GM12878 (cell line): ENCODE measurements around the gene FGD1. TPM values are rescaled to one million over a fixed set of nuclear protein-coding genes. Genes with fewer than 3 reads are reported as not detected.

ENCODE experiments used
- ATF3 ChIP-seq: IDR thresholded peaks from 2 replicates; pipeline ENCODE4 v1.6.1; 2011; ENCODE audit warnings: low read depth, mild to moderate bottlenecking, low read length, moderate library complexity, borderline replicate concordance; ENCODE audit errors: extremely low read depth
- BHLHE40 ChIP-seq, 2 experiments: fragments of 450-650 bp in 1 of 2; IDR thresholded peaks; 2 replicates each; pipeline ENCODE4 v1.6.1; 2011 to 2017; ENCODE audit warnings: low read depth in 2 of 2, borderline replicate concordance in 1 of 2, improper control_type of control experiment in 1 of 2, low read length in 1 of 2, mild to moderate bottlenecking in 1 of 2
- CBX3 ChIP-seq: fragments of 200-600 bp; sonication (generic); IDR thresholded peaks from 2 replicates; pipeline ENCODE4 v1.6.1; 2016; ENCODE audit warnings: low read depth, borderline replicate concordance
- CBX5 ChIP-seq: sonication (generic); IDR thresholded peaks from 2 replicates; pipeline ENCODE4 v1.6.1; 2016; ENCODE audit warnings: low read depth, moderate library complexity, mild to moderate bottlenecking, inconsistent platforms
- ELK1 ChIP-seq: IDR thresholded peaks from 2 replicates; pipeline ENCODE4 v1.6.1; 2012; ENCODE audit warnings: low read depth, low read length, improper control_type of control experiment
- GATAD2B ChIP-seq: fragments of 450-650 bp; conservative IDR thresholded peaks from 2 replicates; pipeline ENCODE4 v1.6.1; 2017; ENCODE audit warnings: low read depth, mild to moderate bottlenecking, moderate library complexity
- IKZF2 ChIP-seq, 2 experiments: fragments of 450-650 bp; IDR thresholded peaks; 2 replicates each; pipeline ENCODE4 v1.6.1; 2017; ENCODE audit warnings: mild to moderate bottlenecking in 2 of 2, moderate library complexity in 2 of 2
- NKRF ChIP-seq: fragments of 450-650 bp; conservative IDR thresholded peaks from 2 replicates; pipeline ENCODE4 v1.6.1; 2017; ENCODE audit warnings: mild to moderate bottlenecking, moderate library complexity
- NR2C1 ChIP-seq: fragments of 450-650 bp; IDR thresholded peaks from 2 replicates; pipeline ENCODE4 v1.6.1; 2017; ENCODE audit warnings: antibody characterized with exemption, mild to moderate bottlenecking, moderate library complexity
- PBX3 ChIP-seq: IDR thresholded peaks from 2 replicates; pipeline ENCODE4 v1.6.1; 2011; ENCODE audit warnings: mild to moderate bottlenecking, low read depth, low read length, moderate library complexity; ENCODE audit not compliant: insufficient replicate concordance
- POLR2AphosphoS5 ChIP-seq: IDR thresholded peaks from 2 replicates; pipeline ENCODE4 v1.6.1; 2011; ENCODE audit warnings: mild to moderate bottlenecking, low read length, inconsistent platforms
- RBBP5 ChIP-seq: fragments of 200-600 bp; sonication (generic); conservative IDR thresholded peaks from 2 replicates; pipeline ENCODE4 v1.6.1; 2016
- RELA ChIP-seq: fragments of 450-650 bp; IDR thresholded peaks from 2 replicates; pipeline ENCODE4 v1.8.0; 2014; ENCODE audit warnings: borderline replicate concordance; ENCODE audit not compliant: partially characterized antibody
- SIN3A ChIP-seq: IDR thresholded peaks from 2 replicates; pipeline ENCODE4 v1.6.1; 2012; ENCODE audit warnings: low read depth, low read length, improper control_type of control experiment
- SMAD5 ChIP-seq: IDR thresholded peaks from 2 replicates; pipeline ENCODE4 v1.6.1; 2016; ENCODE audit warnings: antibody characterized with exemption, low read depth
- SPI1 ChIP-seq: IDR thresholded peaks from 2 replicates; pipeline ENCODE4 v1.6.1; 2011; ENCODE audit warnings: low read depth, mild to moderate bottlenecking, low read length, moderate library complexity, borderline replicate concordance; ENCODE audit not compliant: insufficient read depth
- TAF1 ChIP-seq: IDR thresholded peaks from 2 replicates; pipeline ENCODE4 v1.6.1; 2011; ENCODE audit warnings: mild to moderate bottlenecking, low read depth, low read length, borderline replicate concordance
- TCF3 ChIP-seq: IDR thresholded peaks from 2 replicates; pipeline ENCODE4 v1.6.1; 2012; ENCODE audit warnings: low read depth, mild to moderate bottlenecking, low read length, borderline replicate concordance; ENCODE audit not compliant: insufficient read depth
- YY1 ChIP-seq: IDR thresholded peaks from 2 replicates; pipeline ENCODE4 v1.6.1; 2011; ENCODE audit warnings: low read depth, mild to moderate bottlenecking, low read length
- ZNF687 ChIP-seq: fragments of 450-650 bp; IDR thresholded peaks from 2 replicates; pipeline ENCODE4 v1.6.1; 2017; ENCODE audit warnings: mild to moderate bottlenecking, moderate library complexity
- polyA plus RNA-seq, 11 experiments: library from polyadenylated mRNA; depleted of rRNA in 4 of 11; unstranded in 6 of 11; stranded (reverse) in 5 of 11; fragments of >200 nt; fragmentation: Nextera tagmentation in 4 of 11; fragmentation: Illumina TruSeq in 1 of 11; extraction: Ambion mirVana in 4 of 11; extraction: Trizol in 1 of 11; gene quantifications; 1 replicate in 1 of 11; 2 replicates in 10 of 11; pipeline versions ENCODE4 v1.2.1 to v1.2.3, GENCODE V29; 2011 to 2016; ENCODE audit warnings: inconsistent platforms in 2 of 11, missing spikeins in 2 of 11, low read depth in 1 of 11
- total RNA-seq, 4 experiments: library from RNA; depleted of rRNA in 3 of 4; stranded (reverse); fragments of >200 nt in 3 of 4; fragmentation: Illumina TruSeq in 1 of 4; extraction: Trizol in 1 of 4; gene quantifications; 2 replicates each; pipeline versions ENCODE4 v1.2.1 to v1.2.3, GENCODE V29; 2013 to 2021

FGD1 gene
- total and polyA plus RNA-seq, 10 of the 15 experiments (the other 5 are each of a cell fraction or from before 2014, with no cell fraction given): 0.05 to 0.50 (median 0.45) TPM; not detected in 7

- TF ChIP-seq NKRF (0 out of 2 replicates have a peak, but pooled peaks have one; percentile 8), YY1 (peak; percentile 99), CBX5 (peak; percentile 65), SIN3A (no peak; the same call in 1 of the 2 replicates), ELK1 (peak; percentile 66; the same call in 1 of the 2 replicates), TAF1 (peak; percentile 43; the same call in 1 of the 2 replicates), NR2C1 (peak; percentile 54), TCF3 (no peak), ATF3 (peak; percentile 35; the same call in 1 of the 2 replicates), SPI1 (no peak), CBX3 (no peak), SMAD5 (peak; percentile 68; the same call in 1 of the 2 replicates), BHLHE40 (IDR thresholded peaks at IDR 0.05; ENCODE audit: borderline replicate concordance in 1 of 2, low read depth in 2 of 2, low read length in 1 of 2) (peak; percentile 53 to 79; a peak in 2 of 4 replicates), ZNF687 (peak; percentile 71), IKZF2 (IDR thresholded peaks at IDR 0.05) (peak in 1 of 2 experiments; percentile 48; a peak in 2 of 4 replicates), POLR2AphosphoS5 (peak; percentile 85), GATAD2B (peak; percentile 44; the same call in 1 of the 2 replicates), PBX3 (peak; percentile 81), RBBP5 (no peak), RELA (peak; percentile 45)
- TF ChIP-seq, all 136 proteins: peak for 34
Measured at GRCh38 chrX:54529552-54530356, 33.7 kb upstream of the FGD1 start, which contains the start of gene GNL3L (continued).
